SH-SY5Y (cell line): ENCODE measurements around the gene GPR137.

Experiments
- GATA2 ChIP-seq: IDR thresholded peaks from 2 replicates; pipeline ENCODE4 v1.6.1; 2011; ENCODE audit warnings: mild to moderate bottlenecking, low read depth, low read length
- GATA3 ChIP-seq: IDR thresholded peaks from 2 replicates; pipeline ENCODE4 v1.6.1; 2011; ENCODE audit warnings: low read depth, mild to moderate bottlenecking, low read length, moderate library complexity

DNA sequence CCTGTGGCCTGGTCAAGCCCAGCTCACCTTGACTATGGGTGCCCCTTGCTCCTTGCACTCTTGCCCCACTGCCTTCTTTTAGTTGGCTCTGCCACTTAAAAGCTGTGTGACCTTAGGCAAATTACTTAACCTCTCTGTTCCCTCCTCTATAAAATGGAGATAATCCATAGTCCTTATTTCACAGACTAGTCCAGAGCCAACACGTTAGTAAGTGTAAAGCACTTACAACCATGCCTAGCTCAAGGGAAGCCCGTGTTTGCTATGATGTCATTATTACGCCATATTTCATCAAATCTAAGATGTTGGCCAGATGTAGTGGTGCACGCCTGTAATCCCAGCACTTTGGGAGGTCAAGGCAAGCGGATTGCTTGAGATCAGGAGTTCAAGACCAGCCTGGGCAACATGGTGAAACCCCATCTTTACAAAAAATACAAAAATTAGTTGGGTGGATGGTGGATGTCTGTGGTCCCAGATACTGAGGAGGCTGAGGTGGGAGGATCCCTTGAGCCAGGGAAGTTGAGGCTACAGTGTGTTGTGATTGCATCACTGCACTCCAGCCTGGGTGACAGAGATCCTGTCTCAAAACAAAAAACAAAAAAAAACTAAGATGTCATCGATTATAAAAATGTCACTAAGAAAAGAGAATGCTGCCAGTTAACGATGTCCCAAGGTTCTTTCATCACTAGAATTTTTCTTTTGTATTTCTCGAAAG lies 52.0 kb downstream of the GPR137 start:
- TF ChIP-seq GATA2: no peak
- TF ChIP-seq GATA3: no peak
